Heart left ventricle (tissue), 13 donors: Measurements from ENCODE around the gene GP5.

Experiments
- CTCF ChIP-seq, 12 donors: fragments of 200-600 bp; sonication (generic) in 4 of 12; IDR thresholded peaks; one replicate each; pipeline versions ENCODE4 v1.5.0 to v1.8.0; 2018 to 2022; ENCODE audit warnings: antibody characterized with exemption in 12 of 12, mild to moderate bottlenecking in 5 of 12
- POLR2A ChIP-seq, 2 donors: fragments of 450-650 bp; IDR thresholded peaks; one replicate each; pipeline ENCODE4 v1.6.1; 2017; ENCODE audit warnings: antibody characterized with exemption in 2 of 2, mild to moderate bottlenecking in 2 of 2, moderate library complexity in 2 of 2
- donor health status: ischemic (EF 13 %, LVEDD 7.1; RV severe dilation, severe dysfunction).
- donor health status: DM: no; HTN: yes; CAD: no.
- donor health status: DM: no; HTN: no; CAD: no.
- donor health status: ischemic (EF 25% LVEDD 6.9; RV normal size, moderate dysfunction).
- donor health status: ischemic (EF 25% LVEDD 5.7; RV mildly dilated, moderate dysfunction).
- donor health status: ischemic (EF 35%, LVEDD 5.7; RV mildly dilated, moderate dysfunction).
- donor health status: nonischemic (EF 11% LVEDD 7.7; RV severe dilation, severe dysfunction).
- donor health status: DM: yes; HTN: yes; CAD: no.
- donor health status: PGD.
- donor health status: ischemic (EF 29% LVEDD 5.4; RV normal size, mild dysfunction).
- donor health status: nonischemic (EF 23%, LVEDD 6.1; RV moderate dilation, normal function).

- TF ChIP-seq CTCF (IDR thresholded peaks at IDR 0.05) (no peak), POLR2A (IDR thresholded peaks at IDR 0.05) (no peak)
Measured at GRCh38 chr3:194352667-194353246, 46.3 kb downstream of the GP5 start.
